GM12872 (cell line): Measurements from ENCODE around the gene ANO1.

Experiments used
- TF ChIP-seq, protein P1 (sequence below): IDR thresholded peaks from 3 replicates; pipeline ENCODE4 v1.5.1; 2011; ENCODE audit warnings: low read depth, mild to moderate bottlenecking, low read length, moderate library complexity; ENCODE audit not compliant: insufficient read depth

Gene ANO1

DNA sequence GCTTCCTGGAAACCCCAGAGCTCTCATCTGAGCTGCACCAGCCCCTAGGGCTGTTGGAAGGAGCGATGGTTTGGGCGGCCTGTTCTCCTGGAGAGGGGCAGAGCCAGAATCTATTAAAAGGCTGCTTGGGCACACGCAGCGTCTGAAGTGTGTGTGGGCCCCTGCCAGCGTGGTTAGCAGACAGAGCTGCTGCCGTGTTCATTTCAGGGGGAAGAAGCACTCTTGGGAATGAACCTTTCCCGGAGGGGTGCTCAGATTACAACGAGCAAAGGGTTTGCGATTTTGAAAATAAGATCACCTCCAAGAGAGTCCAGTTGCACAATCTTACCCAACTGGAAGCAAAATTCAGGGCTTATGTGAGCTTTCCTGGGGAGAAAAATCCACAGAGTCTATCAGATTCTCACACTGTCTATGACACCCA, 12.9 kb downstream of the ANO1 start:
- TF ChIP-seq, protein P1, sequence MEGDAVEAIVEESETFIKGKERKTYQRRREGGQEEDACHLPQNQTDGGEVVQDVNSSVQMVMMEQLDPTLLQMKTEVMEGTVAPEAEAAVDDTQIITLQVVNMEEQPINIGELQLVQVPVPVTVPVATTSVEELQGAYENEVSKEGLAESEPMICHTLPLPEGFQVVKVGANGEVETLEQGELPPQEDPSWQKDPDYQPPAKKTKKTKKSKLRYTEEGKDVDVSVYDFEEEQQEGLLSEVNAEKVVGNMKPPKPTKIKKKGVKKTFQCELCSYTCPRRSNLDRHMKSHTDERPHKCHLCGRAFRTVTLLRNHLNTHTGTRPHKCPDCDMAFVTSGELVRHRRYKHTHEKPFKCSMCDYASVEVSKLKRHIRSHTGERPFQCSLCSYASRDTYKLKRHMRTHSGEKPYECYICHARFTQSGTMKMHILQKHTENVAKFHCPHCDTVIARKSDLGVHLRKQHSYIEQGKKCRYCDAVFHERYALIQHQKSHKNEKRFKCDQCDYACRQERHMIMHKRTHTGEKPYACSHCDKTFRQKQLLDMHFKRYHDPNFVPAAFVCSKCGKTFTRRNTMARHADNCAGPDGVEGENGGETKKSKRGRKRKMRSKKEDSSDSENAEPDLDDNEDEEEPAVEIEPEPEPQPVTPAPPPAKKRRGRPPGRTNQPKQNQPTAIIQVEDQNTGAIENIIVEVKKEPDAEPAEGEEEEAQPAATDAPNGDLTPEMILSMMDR, result no peak

DNA sequence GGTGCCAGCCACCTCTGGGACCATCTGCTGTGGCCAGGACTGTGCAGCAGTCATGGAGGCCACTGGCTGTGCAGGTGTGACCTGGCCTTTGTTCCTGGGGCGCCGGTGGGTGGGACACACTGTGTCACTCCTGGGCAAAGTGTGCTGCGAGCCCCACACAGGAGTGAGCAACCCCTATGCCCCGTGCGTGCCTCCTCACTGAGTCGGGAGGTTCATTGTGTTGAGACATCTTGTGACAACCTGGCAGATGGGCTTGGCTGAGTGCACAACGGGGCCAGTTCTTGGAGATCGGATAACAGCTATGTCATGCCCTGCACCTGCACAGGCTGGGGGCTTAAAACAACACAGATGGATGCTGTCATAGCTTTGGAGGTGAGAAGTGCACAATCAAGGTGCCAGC, 13.5 kb downstream of the ANO1 start:
- TF ChIP-seq, protein P1, result no peak

DNA sequence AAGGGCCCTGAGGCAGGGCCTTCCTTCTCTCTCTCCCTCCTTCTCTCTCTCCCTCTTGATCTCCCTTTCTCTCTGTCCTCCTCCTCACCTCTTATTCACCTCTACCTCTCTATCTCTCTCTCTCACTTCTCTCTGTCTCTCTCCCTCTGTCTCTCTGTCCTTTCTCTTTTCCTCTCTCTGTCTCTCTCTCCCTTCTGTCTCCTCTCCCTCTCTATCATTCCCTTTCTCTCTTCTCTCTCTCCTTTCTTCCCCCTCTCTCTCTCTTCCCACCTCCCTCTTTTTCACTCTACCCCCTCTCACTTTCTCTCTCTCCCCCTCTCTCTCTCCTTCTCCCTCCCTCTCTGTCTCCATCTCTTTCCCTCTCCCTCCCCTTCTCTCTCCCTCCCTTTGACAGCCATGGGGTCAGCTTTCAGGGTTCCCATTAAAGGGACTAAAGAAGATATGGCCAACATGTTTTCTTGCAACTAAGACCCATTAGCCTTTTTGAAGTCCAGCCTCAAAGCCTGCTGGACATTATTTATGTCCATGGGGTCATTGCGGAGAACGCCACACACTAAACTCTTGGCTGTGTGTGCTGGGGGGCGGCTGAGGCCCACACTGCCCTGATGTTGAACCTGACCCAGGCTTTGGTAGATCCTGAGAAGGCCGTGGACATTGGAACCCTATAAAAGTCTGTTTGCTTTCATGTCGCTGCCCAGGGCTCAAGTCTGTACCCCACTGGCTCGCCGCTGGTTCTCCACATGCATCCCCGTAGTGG, 15.0 kb downstream of the ANO1 start:
- TF ChIP-seq, protein P1, result no peak

DNA sequence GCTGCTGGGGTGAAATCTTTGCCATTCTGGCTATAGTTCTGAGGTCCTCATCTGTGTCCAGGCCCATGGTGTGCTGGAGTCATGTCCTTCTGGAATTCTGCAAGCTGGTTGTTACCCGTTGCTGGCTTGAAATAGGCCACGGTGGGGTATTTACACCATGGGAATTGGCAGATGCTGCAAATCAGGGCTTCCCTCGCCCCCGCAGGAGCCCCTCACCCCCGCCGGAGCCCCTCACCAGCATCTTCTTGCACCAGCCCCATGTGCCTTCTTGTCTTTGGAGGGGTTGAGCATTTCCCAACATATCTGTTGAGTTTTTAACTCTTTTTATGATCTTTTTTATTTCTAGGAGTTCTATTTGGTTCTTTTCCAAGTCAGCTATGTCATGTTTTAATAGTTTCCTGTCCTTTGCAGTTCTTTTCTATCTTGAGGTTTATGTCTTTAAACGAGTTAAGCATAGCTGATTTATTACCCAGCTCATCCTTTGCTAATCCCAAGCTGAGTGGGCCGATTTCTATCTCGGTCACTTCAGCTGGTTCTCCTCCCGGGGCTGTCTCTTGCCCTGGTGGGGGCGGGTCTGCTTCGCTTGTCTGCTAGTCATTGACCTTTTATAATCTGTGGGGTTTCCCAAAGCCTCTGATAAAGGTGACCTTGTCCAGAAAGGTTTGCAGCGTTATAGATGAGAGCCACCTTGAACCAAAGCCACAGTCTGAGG, 17.6 kb downstream of the ANO1 start:
- TF ChIP-seq, protein P1, result no peak

DNA sequence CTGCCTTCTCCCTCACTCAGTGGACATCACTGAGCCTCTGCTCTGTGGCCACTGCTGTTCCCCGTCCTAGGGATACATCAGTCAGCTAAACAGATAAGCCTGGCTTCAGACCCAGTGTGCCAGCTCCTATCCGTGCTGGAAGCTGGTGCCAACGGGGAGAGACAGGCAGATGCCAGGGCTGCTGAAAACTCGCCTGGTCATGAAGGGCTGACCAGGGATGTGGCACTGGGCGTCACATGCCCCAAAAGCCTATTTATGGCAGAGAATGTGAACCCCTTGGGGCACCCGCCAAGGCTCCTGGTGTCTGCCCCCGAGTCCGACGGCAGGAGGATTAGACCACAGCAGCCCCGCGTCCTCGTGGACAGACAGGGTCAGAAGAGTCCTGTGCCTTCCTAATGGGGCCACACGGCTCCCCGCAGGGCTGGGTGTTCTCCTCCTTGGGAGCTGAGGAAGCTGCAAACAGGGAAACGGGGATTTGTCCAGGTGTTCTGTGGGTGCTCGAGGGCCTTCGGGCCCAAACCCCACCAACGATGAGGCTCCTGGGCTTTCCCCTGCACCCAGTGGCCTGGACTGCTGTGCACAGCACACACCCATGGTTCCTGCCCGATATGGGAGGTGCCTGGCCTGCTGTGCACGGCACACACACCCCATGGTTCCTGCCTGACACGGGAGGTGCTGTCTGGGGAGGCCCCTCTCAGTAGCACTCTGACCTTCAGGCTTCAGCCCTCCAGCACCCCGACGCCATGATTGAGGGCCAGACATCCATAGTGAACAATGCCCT, 19.9 kb downstream of the ANO1 start:
- TF ChIP-seq, protein P1, result no peak

DNA sequence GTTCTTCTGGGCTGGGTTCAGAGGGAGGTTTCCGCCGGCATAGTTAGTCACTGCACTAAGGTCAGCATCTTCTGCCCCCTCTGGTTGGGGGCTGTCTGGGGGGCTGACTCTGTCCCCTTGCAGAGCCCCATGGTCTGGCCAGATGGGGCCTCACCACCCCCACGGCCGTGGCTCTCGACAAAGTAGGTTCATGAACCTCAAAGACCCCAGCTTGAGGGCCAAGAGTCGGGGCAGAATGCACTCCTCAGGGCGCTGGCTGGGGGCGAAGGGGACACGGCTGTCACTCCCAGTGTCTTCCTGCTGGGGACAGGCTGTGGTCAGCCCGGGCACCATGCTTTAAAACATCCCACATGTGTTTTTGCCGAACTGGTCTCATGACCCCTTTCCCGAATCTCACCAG, 20.8 kb downstream of the ANO1 start:
- TF ChIP-seq, protein P1, result no peak

DNA sequence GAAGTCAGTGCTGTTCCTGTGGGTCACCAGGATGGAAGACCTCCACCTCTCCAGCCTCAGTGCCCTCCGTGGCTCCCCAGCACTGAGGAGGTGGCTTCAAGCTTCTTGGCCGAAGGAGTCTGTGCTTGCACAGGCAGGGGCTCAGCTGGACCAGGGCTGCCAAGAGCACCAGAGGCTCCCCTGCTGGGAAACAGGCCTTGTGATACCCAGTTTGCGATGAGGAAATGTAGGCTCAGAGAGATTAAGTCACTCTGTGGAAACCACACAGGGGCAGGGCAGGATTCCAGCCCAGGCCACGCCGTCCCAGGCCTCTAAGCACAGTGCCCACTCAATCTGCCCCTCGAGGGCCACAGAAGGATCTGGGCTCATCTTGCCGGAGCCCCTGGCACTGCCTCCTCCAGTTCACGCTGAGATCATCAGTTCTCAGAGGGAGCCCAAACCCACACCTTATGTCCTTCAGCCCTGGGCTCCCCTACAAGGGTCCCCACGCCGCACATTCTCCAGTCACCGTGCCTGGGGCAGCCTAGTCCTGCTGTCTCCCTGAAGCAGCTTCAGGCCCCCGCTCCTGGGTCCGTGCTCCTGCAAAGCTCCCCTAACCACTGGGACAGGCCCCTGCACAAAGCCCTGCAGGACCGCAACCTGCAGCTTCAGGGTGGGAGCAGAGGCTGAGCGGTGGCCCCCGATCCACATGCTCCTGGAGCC, 21.6 kb downstream of the ANO1 start:
- TF ChIP-seq, protein P1, result no peak
